Heart left ventricle (tissue), 16 donors: ENCODE measurements around the gene WDR7. TPM values are rescaled to one million over a fixed set of nuclear protein-coding genes. Genes with fewer than 3 reads are reported as not detected.

Experiments
- ATAC-seq, 4 donors: fragments of 200-7000 bp; cut with Tn5 transposase; one replicate each; pipeline ENCODE4 v1.9.1; 2020 to 2022; ENCODE audit warnings: moderate library complexity in 4 of 4, mild to moderate bottlenecking in 3 of 4, moderate number of reproducible peaks in 1 of 4
- DNase-seq, 5 donors: peaks; one replicate each; pipeline ENCODE4 v3.0.0-alpha.2; 2020
- H3K27ac ChIP-seq, 12 donors: fragments of 200-600 bp; sonication (generic) in 4 of 12; one replicate each; pipeline versions ENCODE4 v1.5.0 to v1.8.0; 2016 to 2022; ENCODE audit warnings: mild to moderate bottlenecking in 2 of 12
- H3K27me3 ChIP-seq, 9 donors: fragments of 200-600 bp; sonication (generic) in 2 of 9; one replicate each; pipeline versions ENCODE4 v1.5.1 to v1.8.0; 2016 to 2022; ENCODE audit warnings: mild to moderate bottlenecking in 3 of 9
- H3K36me3 ChIP-seq, 9 donors: fragments of 200-600 bp; sonication (generic) in 2 of 9; one replicate each; pipeline versions ENCODE4 v1.5.0 to v1.8.0; 2018 to 2022; ENCODE audit warnings: mild to moderate bottlenecking in 2 of 9
- H3K4me1 ChIP-seq, 12 donors: fragments of 200-600 bp; sonication (generic) in 4 of 12; one replicate each; pipeline versions ENCODE4 v1.5.0 to v1.8.0; 2016 to 2022; ENCODE audit warnings: mild to moderate bottlenecking in 3 of 12
- H3K4me3 ChIP-seq, 12 donors: fragments of 200-600 bp; sonication (generic) in 4 of 12; one replicate each; pipeline versions ENCODE4 v1.5.0 to v1.8.0; 2017 to 2022; ENCODE audit warnings: mild to moderate bottlenecking in 9 of 12, moderate library complexity in 4 of 12
- H3K9me3 ChIP-seq, 12 donors: fragments of 200-600 bp; sonication (generic) in 4 of 12; one replicate each; pipeline versions ENCODE4 v1.5.0 to v1.8.0; 2016 to 2022; ENCODE audit warnings: mild to moderate bottlenecking in 1 of 12
- POLR2A ChIP-seq, 2 donors: fragments of 450-650 bp; IDR thresholded peaks; one replicate each; pipeline ENCODE4 v1.6.1; 2017; ENCODE audit warnings: antibody characterized with exemption in 2 of 2, mild to moderate bottlenecking in 2 of 2, moderate library complexity in 2 of 2
- WGBS, 4 donors: extraction: QIAGEN DNeasy Blood & Tissue Kit in 2 of 4; methylation state at CpG; one replicate each; pipeline versions ENCODE4 v1.1.5 to v1.1.7; 2013 to 2018; 5-methylcytosine and 5-hydroxymethylcytosine counted together
- intact Hi-C, 10 donors: fragments of 100-400 bp; cut with DNase I; formaldehyde crosslinking; loops; one replicate each; pipeline versions ENCODE4 v1.11.1 to v1.14.2; 2022
- polyA plus RNA-seq, 2 donors: library from polyadenylated mRNA; stranded (reverse); fragments of 200-250 nt; gene quantifications; one replicate each; pipeline ENCODE4 v1.2.3, GENCODE V29; 2013
- total RNA-seq, 9 donors: library from RNA; depleted of rRNA in 2 of 9; stranded (reverse); fragments of >200 nt in 2 of 9; fragmentation: NEBNext Ultra II Directional in 3 of 9; extraction: Animal tissue kit (Norgen Biotek cat#: 25700) in 3 of 9; gene quantifications; one replicate each; pipeline versions ENCODE4 v1.1.0 to v1.2.4, GENCODE V29; 2016 to 2023
- TF ChIP-seq, protein P1 (sequence below), 12 donors: fragments of 200-600 bp; sonication (generic) in 4 of 12; IDR thresholded peaks; one replicate each; pipeline versions ENCODE4 v1.5.0 to v1.8.0; 2018 to 2022; ENCODE audit warnings: antibody characterized with exemption in 12 of 12, mild to moderate bottlenecking in 5 of 12
- donor health status: ischemic (EF 13 %, LVEDD 7.1; RV severe dilation, severe dysfunction).
- donor health status: healthy with polysubstance abuse.
- donor health status: DM: no; HTN: yes; CAD: no.
- donor health status: DM: no; HTN: no; CAD: no.
- donor health status: ischemic (EF 25% LVEDD 6.9; RV normal size, moderate dysfunction).
- donor health status: ischemic (EF 25% LVEDD 5.7; RV mildly dilated, moderate dysfunction).
- donor health status: healthy.
- donor health status: DM: yes; HTN: yes; CAD: no.
- donor health status: ischemic (EF 35%, LVEDD 5.7; RV mildly dilated, moderate dysfunction).
- donor health status: nonischemic (EF 11% LVEDD 7.7; RV severe dilation, severe dysfunction).
- donor health status: DM: yes; HTN: yes; CAD: no.
- donor health status: PGD.
- donor health status: ischemic (EF 29% LVEDD 5.4; RV normal size, mild dysfunction).
- donor health status: nonischemic (EF 23%, LVEDD 6.1; RV moderate dilation, normal function).

The WDR7 gene
- total and polyA plus RNA-seq, 11 donors, result 4.3 to 33.6 (median 26.6) TPM

DNA sequence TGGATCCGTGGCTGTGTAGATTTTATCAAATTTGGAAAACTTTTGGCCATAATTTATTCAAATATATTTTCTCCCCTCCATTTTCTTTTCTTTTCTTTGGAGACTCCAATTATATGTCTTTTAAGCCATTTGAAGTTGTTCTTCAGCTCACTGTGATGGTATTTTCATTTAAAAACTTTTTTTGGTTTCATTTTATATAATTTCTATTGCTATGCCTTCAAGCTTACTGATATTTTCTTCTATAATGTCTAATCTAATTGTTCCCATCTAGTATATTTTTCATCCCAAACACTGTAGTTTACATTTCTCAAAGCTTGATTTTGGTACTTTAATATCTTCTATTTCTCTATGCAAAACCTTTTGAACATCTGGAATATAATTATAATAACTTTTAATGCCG, 72.5 kb downstream of the WDR7 start:
- intact Hi-C loops, result no loop called here
- TF ChIP-seq, protein P1, sequence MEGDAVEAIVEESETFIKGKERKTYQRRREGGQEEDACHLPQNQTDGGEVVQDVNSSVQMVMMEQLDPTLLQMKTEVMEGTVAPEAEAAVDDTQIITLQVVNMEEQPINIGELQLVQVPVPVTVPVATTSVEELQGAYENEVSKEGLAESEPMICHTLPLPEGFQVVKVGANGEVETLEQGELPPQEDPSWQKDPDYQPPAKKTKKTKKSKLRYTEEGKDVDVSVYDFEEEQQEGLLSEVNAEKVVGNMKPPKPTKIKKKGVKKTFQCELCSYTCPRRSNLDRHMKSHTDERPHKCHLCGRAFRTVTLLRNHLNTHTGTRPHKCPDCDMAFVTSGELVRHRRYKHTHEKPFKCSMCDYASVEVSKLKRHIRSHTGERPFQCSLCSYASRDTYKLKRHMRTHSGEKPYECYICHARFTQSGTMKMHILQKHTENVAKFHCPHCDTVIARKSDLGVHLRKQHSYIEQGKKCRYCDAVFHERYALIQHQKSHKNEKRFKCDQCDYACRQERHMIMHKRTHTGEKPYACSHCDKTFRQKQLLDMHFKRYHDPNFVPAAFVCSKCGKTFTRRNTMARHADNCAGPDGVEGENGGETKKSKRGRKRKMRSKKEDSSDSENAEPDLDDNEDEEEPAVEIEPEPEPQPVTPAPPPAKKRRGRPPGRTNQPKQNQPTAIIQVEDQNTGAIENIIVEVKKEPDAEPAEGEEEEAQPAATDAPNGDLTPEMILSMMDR (IDR thresholded peaks at IDR 0.05), result no peak
- TF ChIP-seq POLR2A (IDR thresholded peaks at IDR 0.05), result no peak
- no peak for ATAC-seq
- Histone ChIP-seq H3K9me3 (peaks cover 0 to 10% (median 0%) of the 10 kb centered on the region in 12 donors), H3K4me1 (no peaks in the 10 kb centered on the region), H3K27ac (no peak overlapping the region), H3K36me3 (peaks cover 0 to 38% (median 10%) of the 10 kb centered on the region in 9 donors), H3K4me3 (no peak overlapping the region), H3K27me3 (no peaks in the 10 kb centered on the region)
- DNase-seq, result no peak
- WGBS, 4 donors, result 96 to 100% (median 97%) methylated on average over 2 of the region's 2 CpGs

DNA sequence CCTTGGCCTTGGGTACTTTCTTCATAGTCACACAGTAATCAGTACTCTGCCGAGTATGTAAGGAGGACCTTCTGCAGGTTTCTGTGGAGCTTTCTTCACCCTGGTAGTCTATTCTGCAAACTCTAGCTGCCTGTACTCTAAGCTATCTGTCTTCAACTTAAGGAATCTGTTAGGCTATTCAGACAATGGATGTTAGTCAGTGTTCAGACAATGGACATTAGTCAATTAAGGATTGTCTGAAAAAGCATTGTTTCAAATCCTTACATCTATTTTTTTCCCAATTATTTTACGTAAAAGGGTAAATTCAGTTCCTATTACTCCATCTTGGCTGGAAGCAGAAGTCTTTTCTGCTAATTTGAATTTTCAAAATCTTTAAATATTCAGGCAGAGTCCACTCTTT, 75.7 kb downstream of the WDR7 start:
- no peak for TF ChIP-seq POLR2A (IDR thresholded peaks at IDR 0.05)
- TF ChIP-seq, protein P1 (IDR thresholded peaks at IDR 0.05), result no peak
- Histone ChIP-seq H3K36me3 (peaks cover 0 to 38% (median 17%) of the 10 kb centered on the region in 9 donors), H3K9me3 (peaks cover 0 to 10% (median 0%) of the 10 kb centered on the region in 12 donors), H3K4me1 (no peaks in the 10 kb centered on the region), H3K27me3 (no peaks in the 10 kb centered on the region), H3K27ac (no peak overlapping the region), H3K4me3 (no peak overlapping the region)
- no peak for DNase-seq
- intact Hi-C loops, result no loop called here
- WGBS, 4 donors, result 89 to 95% (median 94%) methylated on average over 2 of the region's 2 CpGs
- no peak for ATAC-seq

DNA sequence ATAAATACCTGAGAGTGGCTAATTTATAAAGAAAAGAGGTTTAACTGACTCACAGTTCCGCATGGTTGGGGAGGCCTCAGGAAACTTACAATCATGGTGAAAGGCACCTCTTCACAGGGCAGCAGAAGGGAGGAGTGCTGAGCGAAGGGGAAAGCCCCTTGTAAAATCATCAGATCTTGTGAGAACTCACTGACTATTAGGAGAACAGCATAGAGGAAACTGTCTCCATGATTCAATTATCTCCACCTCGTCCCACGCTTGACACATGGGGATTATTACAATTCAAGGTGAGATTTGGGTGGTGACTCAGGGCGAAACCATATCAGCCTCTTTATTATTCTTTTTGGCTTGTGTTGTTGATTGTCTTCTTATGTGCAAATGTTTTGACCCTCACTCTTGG, 76.2 kb downstream of the WDR7 start:
- H3K9me3 ChIP-seq, result peaks cover 0 to 10% (median 0%) of the 10 kb centered on the region in 12 donors
- H3K36me3 ChIP-seq, result peaks cover 0 to 40% (median 18%) of the 10 kb centered on the region in 9 donors
- ATAC-seq, result no peak
- intact Hi-C loops, result no loop called here
- H3K27me3 ChIP-seq, result no peaks in the 10 kb centered on the region
- H3K27ac ChIP-seq, result no peak overlapping the region
- DNase-seq, result no peak
- H3K4me3 ChIP-seq, result no peak overlapping the region
- TF ChIP-seq POLR2A (IDR thresholded peaks at IDR 0.05), result no peak
- TF ChIP-seq, protein P1 (IDR thresholded peaks at IDR 0.05), result no peak
- no peaks in the 10 kb centered on the region for H3K4me1 ChIP-seq
- WGBS, 4 donors, result 83 to 93% (median 89%) methylated on average over 5 of the region's 5 CpGs

DNA sequence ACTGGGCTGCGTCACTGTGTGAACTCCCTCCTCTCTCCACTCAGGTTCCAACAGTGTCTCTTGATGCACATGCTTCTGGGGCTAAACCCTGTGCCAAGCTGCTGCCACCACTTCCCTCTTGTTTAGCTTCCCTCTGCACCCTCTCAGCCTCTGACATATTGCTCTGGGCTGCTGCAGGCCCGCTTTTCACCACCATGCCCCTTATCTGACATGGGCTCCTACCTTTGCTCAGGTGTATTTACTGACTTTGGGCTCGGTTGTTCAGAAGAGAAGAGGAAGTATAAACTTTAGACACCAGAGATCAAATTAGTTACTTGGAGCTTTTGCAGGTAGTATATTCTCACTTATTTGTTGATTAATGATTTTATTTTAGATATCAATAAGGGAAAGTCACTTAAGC, 77.6 kb downstream of the WDR7 start:
- Histone ChIP-seq H3K27ac (no peak overlapping the region), H3K4me1 (no peaks in the 10 kb centered on the region), H3K36me3 (peaks cover 0 to 38% (median 23%) of the 10 kb centered on the region in 9 donors), H3K27me3 (no peaks in the 10 kb centered on the region), H3K9me3 (peaks cover 0 to 2% (median 0%) of the 10 kb centered on the region in 12 donors), H3K4me3 (no peak overlapping the region)
- ATAC-seq (no peak), DNase-seq (no peak)
- TF ChIP-seq, protein P1 (IDR thresholded peaks at IDR 0.05), result no peak
- no peak for TF ChIP-seq POLR2A (IDR thresholded peaks at IDR 0.05)
- 94 to 97% (median 95%) methylated on average over 3 of the region's 3 CpGs for WGBS, 4 donors
- intact Hi-C loops, result no loop called here
